Fibroblast of pulmonary artery (primary cell): Measurements from ENCODE around the gene PTCD1.
"Not testable (repeated sequence)": the region's sequence is repeated elsewhere in the genome, so short reads cannot be mapped to it uniquely, and the experiment has no call there.

Experiments
- DNase-seq: peaks from one replicate; pipeline ENCODE4 v3.0.0-alpha.2; 2010; ENCODE audit warnings: low read depth
- H3K4me3 ChIP-seq: replicated peaks from 2 replicates; pipeline ENCODE4 v1.5.1; 2011; ENCODE audit warnings: low read depth, mild to moderate bottlenecking, control low read depth, low read length, moderate library complexity
- CTCF ChIP-seq: IDR thresholded peaks from 2 replicates; pipeline ENCODE4 v1.5.1; 2011; ENCODE audit warnings: mild to moderate bottlenecking, control low read depth, low read length, inconsistent platforms; ENCODE audit errors: missing control alignments

Gene PTCD1

GRCh38 chr7:99433158-99433557, 5.4 kb downstream of the PTCD1 start:
- no peak for TF ChIP-seq CTCF
- no peak for DNase-seq
- H3K4me3 ChIP-seq = no peak overlapping the region

- DNase-seq, H3K4me3 ChIP-seq: not testable (repeated sequence)
Observed at GRCh38 chr7:99431756-99432540, 6.7 kb downstream of the PTCD1 start.

- no peak overlapping the region for H3K4me3 ChIP-seq
- TF ChIP-seq CTCF = no peak
Observed at GRCh38 chr7:99429756-99430155, 8.8 kb downstream of the PTCD1 start.

GRCh38 chr7:99428972-99429566, 9.5 kb downstream of the PTCD1 start:
- no peak overlapping the region for H3K4me3 ChIP-seq
- no peak for TF ChIP-seq CTCF
- no peak for DNase-seq

More at GRCh38 chr7:99429756-99430155, 8.8 kb downstream of the PTCD1 start:
- no peak for DNase-seq

GRCh38 chr7:99424932-99425730, 13.5 kb downstream of the PTCD1 start:
- no peak for TF ChIP-seq CTCF
- no peak for DNase-seq
- no peak overlapping the region for H3K4me3 ChIP-seq

- no peak overlapping the region for H3K4me3 ChIP-seq
- DNase-seq = no peak
- TF ChIP-seq CTCF = no peak
Observed at GRCh38 chr7:99422625-99423024, 16.0 kb downstream of the PTCD1 start.

- no peak for TF ChIP-seq CTCF
- DNase-seq = no peak
Observed at GRCh38 chr7:99422186-99422585, 16.4 kb downstream of the PTCD1 start.

More at GRCh38 chr7:99422186-99422585, 16.4 kb downstream of the PTCD1 start:
- H3K4me3 ChIP-seq = no peak overlapping the region
